ENCODE measurements around the gene ANKRD60. TPM values are rescaled to one million over a fixed set of nuclear protein-coding genes. Genes with fewer than 3 reads are reported as not detected.

The ANKRD60 gene
- total RNA-seq, 2 donors from 2014 or later: not detected

- H3K27me3 Mint-ChIP-seq (ENCODE audit: insufficient read depth): peaks cover 17% of the 10 kb centered on the region
- Histone ChIP-seq H3K4me1 (ENCODE audit: control insufficient read depth, insufficient read depth, low read length) (no peaks in the 10 kb centered on the region), H3K27me3 (ENCODE audit: control insufficient read depth, insufficient read depth, low read length, poor library complexity, severe bottlenecking) (no peaks in the 10 kb centered on the region), H3K27ac (ENCODE audit: low read depth, low read length) (no peak overlapping the region), H3K4me3 (ENCODE audit: low read length) (no peak overlapping the region), H3K36me3 (ENCODE audit: control insufficient read depth, insufficient read depth, low read length) (no peaks in the 10 kb centered on the region), H3K9ac (ENCODE audit: extremely low read depth, low read length, poor library complexity, severe bottlenecking) (no peak overlapping the region), H3K9me3 (ENCODE audit: control insufficient read depth, low read length) (peaks cover 5% of the 10 kb centered on the region)
- DNase-seq: no peak
- H3K4me3 Mint-ChIP-seq: no peak overlapping the region
- H3K4me1 Mint-ChIP-seq: no peaks in the 10 kb centered on the region
- no peak for TF ChIP-seq CTCF (conservative IDR thresholded peaks at IDR 0.05)
- H3K36me3 Mint-ChIP-seq (ENCODE audit: low read depth): peaks cover 5% of the 10 kb centered on the region
- H3K27ac Mint-ChIP-seq: no peak overlapping the region
- 86 to 93% methylated on average over 4 of the region's 4 CpGs for WGBS, 2 experiments (ENCODE audit: insufficient coverage in 1 of 2, insufficient read length in 1 of 2)
- H3K9me3 Mint-ChIP-seq: peaks cover 13% of the 10 kb centered on the region
Observed at GRCh38 chr20:58216334-58216733, 12.1 kb downstream of the ANKRD60 start.

- peak; percentile 23 for DNase-seq
- Mint-ChIP-seq H3K27me3 (ENCODE audit: insufficient read depth) (peaks cover 22% of the 10 kb centered on the region), H3K4me1 (no peaks in the 10 kb centered on the region), H3K9me3 (peaks cover 13% of the 10 kb centered on the region), H3K4me3 (no peak overlapping the region), H3K27ac (no peak overlapping the region), H3K36me3 (ENCODE audit: low read depth) (peaks cover 5% of the 10 kb centered on the region)
- 93 to 94% methylated on average over 5 to 6 of the region's 6 CpGs for WGBS, 2 experiments (ENCODE audit: insufficient coverage in 1 of 2, insufficient read length in 1 of 2)
- H3K9me3 ChIP-seq (ENCODE audit: control insufficient read depth, low read length): peaks cover 5% of the 10 kb centered on the region
- H3K4me3 ChIP-seq (ENCODE audit: low read length): no peak overlapping the region
- H3K4me1 ChIP-seq (ENCODE audit: control insufficient read depth, insufficient read depth, low read length): no peaks in the 10 kb centered on the region
- no peak for TF ChIP-seq CTCF (conservative IDR thresholded peaks at IDR 0.05)
- H3K36me3 ChIP-seq (ENCODE audit: control insufficient read depth, insufficient read depth, low read length): no peaks in the 10 kb centered on the region
- H3K9ac ChIP-seq (ENCODE audit: extremely low read depth, low read length, poor library complexity, severe bottlenecking): no peak overlapping the region
- no peaks in the 10 kb centered on the region for H3K27me3 ChIP-seq (ENCODE audit: control insufficient read depth, insufficient read depth, low read length, poor library complexity, severe bottlenecking)
- no peak overlapping the region for H3K27ac ChIP-seq (ENCODE audit: low read depth, low read length)
Observed at GRCh38 chr20:58215116-58215515, 13.3 kb downstream of the ANKRD60 start.

- H3K4me1 Mint-ChIP-seq: no peaks in the 10 kb centered on the region
- H3K9me3 ChIP-seq (ENCODE audit: control insufficient read depth, low read length): peaks cover 5% of the 10 kb centered on the region
- no peak for TF ChIP-seq CTCF (conservative IDR thresholded peaks at IDR 0.05)
- H3K9ac ChIP-seq (ENCODE audit: extremely low read depth, low read length, poor library complexity, severe bottlenecking): no peak overlapping the region
- H3K36me3 ChIP-seq (ENCODE audit: control insufficient read depth, insufficient read depth, low read length): no peaks in the 10 kb centered on the region
- H3K27ac Mint-ChIP-seq: no peak overlapping the region
- peaks cover 5% of the 10 kb centered on the region for H3K36me3 Mint-ChIP-seq (ENCODE audit: low read depth)
- no peak overlapping the region for H3K4me3 Mint-ChIP-seq
- H3K9me3 Mint-ChIP-seq: peaks cover 12% of the 10 kb centered on the region
- no peak overlapping the region for H3K27ac ChIP-seq (ENCODE audit: low read depth, low read length)
- no peaks in the 10 kb centered on the region for H3K4me1 ChIP-seq (ENCODE audit: control insufficient read depth, insufficient read depth, low read length)
- 87 to 94% methylated on average over 6 to 8 of the region's 8 CpGs for WGBS, 2 experiments (ENCODE audit: insufficient coverage in 1 of 2, insufficient read length in 1 of 2)
- no peak for DNase-seq
- H3K4me3 ChIP-seq (ENCODE audit: low read length): no peak overlapping the region
- H3K27me3 ChIP-seq (ENCODE audit: control insufficient read depth, insufficient read depth, low read length, poor library complexity, severe bottlenecking): no peaks in the 10 kb centered on the region
- H3K27me3 Mint-ChIP-seq (ENCODE audit: insufficient read depth): peaks cover 24% of the 10 kb centered on the region
Observed at GRCh38 chr20:58214310-58214709, 14.1 kb downstream of the ANKRD60 start.
